Endothelial cell (in vitro differentiated cells): Measurements from ENCODE around the gene EPX. TPM values are rescaled to one million over a fixed set of nuclear protein-coding genes. Genes with fewer than 3 reads are reported as not detected.

Experiments
- DNase-seq: peaks from one replicate; pipeline ENCODE4 v3.0.0; 2021; ENCODE audit warnings: low spot score
- H3K27ac Mint-ChIP-seq: one replicate; pipeline ENCODE4 v1.8.0; 2021; ENCODE audit warnings: mixed read lengths, inconsistent platforms; ENCODE audit not compliant: unreplicated experiment
- H3K27me3 Mint-ChIP-seq: one replicate; pipeline ENCODE4 v1.8.0; 2021; ENCODE audit warnings: mild to moderate bottlenecking, moderate library complexity, mixed read lengths, inconsistent platforms; ENCODE audit not compliant: unreplicated experiment
- H3K36me3 Mint-ChIP-seq: one replicate; pipeline ENCODE4 v1.8.0; 2021; ENCODE audit warnings: mild to moderate bottlenecking, low read depth, mixed read lengths, inconsistent platforms; ENCODE audit not compliant: unreplicated experiment
- H3K4me1 Mint-ChIP-seq: one replicate; pipeline ENCODE4 v1.8.0; 2021; ENCODE audit warnings: mild to moderate bottlenecking, mixed read lengths, inconsistent platforms; ENCODE audit not compliant: unreplicated experiment
- H3K4me3 Mint-ChIP-seq: one replicate; pipeline ENCODE4 v1.8.0; 2021; ENCODE audit warnings: mild to moderate bottlenecking, mixed read lengths, inconsistent platforms; ENCODE audit not compliant: unreplicated experiment
- H3K9me3 Mint-ChIP-seq: one replicate; pipeline ENCODE4 v1.8.0; 2021; ENCODE audit warnings: mixed read lengths, inconsistent platforms; ENCODE audit not compliant: unreplicated experiment
- total RNA-seq: library from RNA; stranded (reverse); fragmentation: NEBNext Ultra II Directional; extraction: Animal tissue kit (Norgen Biotek cat#: 25700); gene quantifications from one replicate; pipeline ENCODE4 v1.2.1, GENCODE V29; 2021; ENCODE audit not compliant: unreplicated experiment
- TF ChIP-seq, protein P1 (sequence below): fragments of 200-600 bp; sonication (generic); IDR thresholded peaks from one replicate; pipeline ENCODE4 v1.5.0; 2021; ENCODE audit warnings: antibody characterized with exemption; ENCODE audit not compliant: unreplicated experiment

Gene EPX
- total RNA-seq, 1 donor from 2014 or later = not detected

GRCh38 chr17:58174871-58175270, 17.7 kb upstream of the EPX start:
- Mint-ChIP-seq H3K27ac (no peak overlapping the region), H3K4me3 (no peak overlapping the region), H3K9me3 (no peaks in the 10 kb centered on the region), H3K27me3 (peaks cover 2% of the 10 kb centered on the region), H3K4me1 (peaks cover 10% of the 10 kb centered on the region), H3K36me3 (no peaks in the 10 kb centered on the region)
- TF ChIP-seq, protein P1, sequence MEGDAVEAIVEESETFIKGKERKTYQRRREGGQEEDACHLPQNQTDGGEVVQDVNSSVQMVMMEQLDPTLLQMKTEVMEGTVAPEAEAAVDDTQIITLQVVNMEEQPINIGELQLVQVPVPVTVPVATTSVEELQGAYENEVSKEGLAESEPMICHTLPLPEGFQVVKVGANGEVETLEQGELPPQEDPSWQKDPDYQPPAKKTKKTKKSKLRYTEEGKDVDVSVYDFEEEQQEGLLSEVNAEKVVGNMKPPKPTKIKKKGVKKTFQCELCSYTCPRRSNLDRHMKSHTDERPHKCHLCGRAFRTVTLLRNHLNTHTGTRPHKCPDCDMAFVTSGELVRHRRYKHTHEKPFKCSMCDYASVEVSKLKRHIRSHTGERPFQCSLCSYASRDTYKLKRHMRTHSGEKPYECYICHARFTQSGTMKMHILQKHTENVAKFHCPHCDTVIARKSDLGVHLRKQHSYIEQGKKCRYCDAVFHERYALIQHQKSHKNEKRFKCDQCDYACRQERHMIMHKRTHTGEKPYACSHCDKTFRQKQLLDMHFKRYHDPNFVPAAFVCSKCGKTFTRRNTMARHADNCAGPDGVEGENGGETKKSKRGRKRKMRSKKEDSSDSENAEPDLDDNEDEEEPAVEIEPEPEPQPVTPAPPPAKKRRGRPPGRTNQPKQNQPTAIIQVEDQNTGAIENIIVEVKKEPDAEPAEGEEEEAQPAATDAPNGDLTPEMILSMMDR = no peak
- DNase-seq = no peak

DNA sequence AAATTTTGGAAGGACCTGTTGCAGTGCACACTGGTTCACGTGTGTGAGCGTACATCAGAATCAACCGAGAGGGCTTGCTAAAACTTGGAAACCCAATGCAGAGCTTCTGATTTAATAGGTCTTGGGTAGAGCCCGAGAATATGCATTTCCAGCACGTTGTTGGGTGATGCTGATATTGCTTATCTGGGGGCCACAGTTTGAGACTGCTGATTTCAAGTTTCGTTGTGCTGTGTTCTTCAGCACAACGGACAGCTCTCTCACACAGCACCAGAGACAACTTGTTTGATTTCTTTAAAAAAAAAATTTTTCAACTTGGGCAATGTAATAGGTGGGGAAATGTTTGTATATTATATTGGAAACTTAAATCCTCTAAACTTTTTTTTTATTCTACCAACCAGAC, 16.3 kb upstream of the EPX start:
- no peak for DNase-seq
- Mint-ChIP-seq H3K4me3 (no peak overlapping the region), H3K27ac (no peak overlapping the region), H3K27me3 (peaks cover 4% of the 10 kb centered on the region), H3K4me1 (no peaks in the 10 kb centered on the region), H3K36me3 (no peaks in the 10 kb centered on the region), H3K9me3 (no peaks in the 10 kb centered on the region)
- TF ChIP-seq, protein P1 = no peak

DNA sequence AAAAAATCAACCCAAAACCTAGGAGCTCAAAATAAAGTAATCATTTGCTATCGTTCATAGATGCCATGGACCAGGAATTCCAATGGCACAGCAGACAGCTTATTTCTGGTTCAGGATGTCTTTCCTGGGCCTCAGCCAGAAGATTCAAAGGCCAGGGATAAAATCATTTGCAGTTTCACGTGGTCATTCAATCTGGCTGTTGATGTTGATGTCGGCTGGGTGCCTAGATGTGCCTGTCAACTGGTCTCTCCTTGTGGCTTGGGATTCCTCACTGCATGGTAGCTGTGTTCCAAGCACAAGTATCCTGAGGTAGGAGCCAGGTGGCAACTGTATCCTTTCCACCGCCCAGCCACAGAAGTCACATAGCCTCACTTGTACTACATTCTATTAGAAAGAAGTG, 10.7 kb upstream of the EPX start:
- TF ChIP-seq, protein P1 = no peak
- H3K36me3 Mint-ChIP-seq = no peaks in the 10 kb centered on the region
- DNase-seq = no peak
- H3K4me3 Mint-ChIP-seq = no peak overlapping the region
- H3K9me3 Mint-ChIP-seq = no peaks in the 10 kb centered on the region
- H3K27ac Mint-ChIP-seq = no peak overlapping the region
- peaks cover 3% of the 10 kb centered on the region for H3K4me1 Mint-ChIP-seq
- peaks cover 7% of the 10 kb centered on the region for H3K27me3 Mint-ChIP-seq

GRCh38 chr17:58183514-58183913, 9.0 kb upstream of the EPX start:
- Mint-ChIP-seq H3K4me1 (peaks cover 3% of the 10 kb centered on the region), H3K36me3 (no peaks in the 10 kb centered on the region), H3K9me3 (no peaks in the 10 kb centered on the region), H3K4me3 (no peak overlapping the region), H3K27ac (no peak overlapping the region), H3K27me3 (peaks cover 7% of the 10 kb centered on the region)
- no peak for DNase-seq
- TF ChIP-seq, protein P1 = no peak

GRCh38 chr17:58184308-58184985, 8.1 kb upstream of the EPX start:
- peaks cover 7% of the 10 kb centered on the region for H3K27me3 Mint-ChIP-seq
- DNase-seq = no peak
- H3K27ac Mint-ChIP-seq = no peak overlapping the region
- no peaks in the 10 kb centered on the region for H3K36me3 Mint-ChIP-seq
- H3K4me3 Mint-ChIP-seq = no peak overlapping the region
- TF ChIP-seq, protein P1 = no peak
- peaks cover 3% of the 10 kb centered on the region for H3K4me1 Mint-ChIP-seq
- no peaks in the 10 kb centered on the region for H3K9me3 Mint-ChIP-seq
